Fibroblast of skin of left quadriceps (primary cell): ENCODE measurements around the gene MAML3.

Source experiments
- DNase-seq, 2 experiments: peaks; one replicate each; pipeline ENCODE4 v3.0.0-alpha.2; 2013; ENCODE audit warnings: low read depth in 2 of 2

The MAML3 gene

GRCh38 chr4:139686988-139687387 lies 467.0 kb downstream of the MAML3 start:
- DNase-seq: no peak

DNA sequence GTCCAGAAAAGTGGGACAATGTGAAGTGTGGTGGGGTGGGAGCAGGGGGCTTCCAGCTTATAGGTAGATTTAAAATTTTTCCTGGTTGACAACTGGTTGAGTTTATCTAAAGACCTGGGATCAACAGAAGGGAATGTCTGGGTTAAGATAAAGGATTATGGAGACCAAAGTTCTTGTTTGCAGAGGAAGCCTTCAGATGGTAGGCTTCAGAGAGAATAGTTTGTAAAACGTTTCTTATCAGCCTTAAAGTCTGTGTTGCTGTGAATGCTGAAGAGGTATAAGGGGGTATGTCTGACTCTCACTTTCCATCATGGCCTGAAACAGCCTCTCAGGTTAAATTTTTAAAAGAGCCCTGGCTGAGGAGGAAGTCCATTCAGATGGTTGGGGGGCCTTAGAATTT lies 467.9 kb downstream of the MAML3 start:
- DNase-seq: no peak

GRCh38 chr4:139685180-139685579 lies 468.8 kb downstream of the MAML3 start:
- no peak for DNase-seq

DNA sequence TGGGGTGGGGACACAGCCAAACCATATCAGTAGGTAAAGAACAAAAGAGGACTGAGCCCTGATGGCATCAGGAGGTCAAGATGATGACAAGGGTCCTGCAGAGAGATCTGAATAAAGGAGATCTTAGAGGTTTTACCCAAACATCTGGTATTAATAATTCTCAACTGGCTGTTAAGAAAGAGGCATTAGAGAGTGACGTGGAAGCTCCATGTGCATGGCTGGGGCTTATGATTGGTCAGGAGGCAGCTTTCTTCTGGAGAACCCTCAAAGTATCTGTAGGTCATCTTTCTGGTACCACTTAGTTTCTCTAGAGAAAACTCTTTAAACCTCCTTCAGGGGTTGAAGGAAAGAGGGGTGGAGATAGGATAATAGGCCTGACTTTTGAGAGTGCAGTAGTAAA lies 469.6 kb downstream of the MAML3 start:
- DNase-seq: no peak

GRCh38 chr4:139682741-139683151 lies 471.2 kb downstream of the MAML3 start:
- DNase-seq: no peak

GRCh38 chr4:139682309-139682708 lies 471.7 kb downstream of the MAML3 start:
- DNase-seq: no peak

DNA sequence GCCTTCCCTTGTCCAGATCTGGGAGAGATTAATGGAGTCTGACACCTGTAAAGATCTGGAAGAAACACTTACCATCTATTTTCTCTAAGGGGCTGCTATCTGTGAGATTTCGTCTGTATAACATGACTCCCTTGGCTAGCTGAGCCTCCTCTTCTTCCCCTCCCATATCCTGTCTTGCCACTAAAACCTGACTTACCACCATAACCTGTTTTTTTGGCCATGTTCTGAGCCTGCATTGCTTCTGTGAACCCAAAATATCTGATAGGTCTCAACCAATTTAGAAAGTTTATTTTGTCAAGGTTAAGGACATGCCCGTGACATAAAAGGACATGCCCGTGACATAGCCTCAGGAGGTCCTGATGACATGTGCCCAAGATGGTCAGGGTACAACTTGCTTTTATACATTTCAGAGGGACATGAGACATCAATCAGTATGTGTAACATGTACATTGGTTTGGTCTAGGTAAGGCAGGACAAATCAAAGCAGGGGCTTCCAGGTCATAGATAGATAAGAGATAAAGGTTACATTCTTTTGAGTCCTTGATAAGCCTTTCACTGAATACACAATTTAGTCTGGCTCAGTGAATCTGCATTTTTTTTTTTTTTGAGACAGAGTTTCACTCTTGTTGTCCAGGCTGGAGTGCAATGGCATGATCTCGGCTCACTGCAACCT lies 476.9 kb downstream of the MAML3 start:
- DNase-seq: no peak

DNA sequence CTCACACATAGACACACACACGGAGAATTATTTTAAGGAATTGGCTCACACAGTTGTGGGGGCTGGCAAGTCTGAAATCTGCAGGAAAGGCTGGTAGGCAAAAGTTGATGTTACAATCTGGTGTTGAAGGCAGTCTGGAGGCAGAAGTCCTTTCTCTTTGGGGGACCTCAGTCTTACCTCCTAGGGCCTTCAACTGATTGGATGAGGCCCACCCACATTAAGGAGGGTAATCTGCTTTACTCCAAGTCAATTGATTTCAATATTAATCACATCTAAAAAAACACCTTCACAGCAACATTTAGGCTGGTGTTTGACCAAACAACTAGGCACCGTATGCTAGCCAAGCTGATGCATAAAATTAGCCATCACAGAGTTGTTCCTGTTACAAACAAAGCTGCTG lies 477.6 kb downstream of the MAML3 start:
- DNase-seq: no peak

DNA sequence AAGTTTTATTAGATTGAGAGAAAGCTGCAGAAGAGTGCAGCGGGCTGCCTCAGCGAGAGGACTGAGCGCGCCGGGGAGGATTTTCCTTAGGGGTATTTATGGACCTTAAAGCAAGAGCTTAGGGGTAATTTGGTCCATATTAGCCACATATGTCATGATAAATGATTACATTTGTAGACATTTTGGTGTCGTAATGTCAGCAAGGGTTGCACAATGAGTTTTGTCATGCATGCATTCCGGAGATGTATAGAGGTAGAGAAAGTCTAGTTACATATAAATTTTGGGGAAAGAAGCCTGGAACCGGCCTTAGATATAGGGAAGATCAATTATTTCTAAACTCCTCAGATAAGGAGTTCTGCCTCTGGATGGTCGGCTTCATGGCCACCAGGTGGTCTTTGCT lies 478.3 kb downstream of the MAML3 start:
- no peak for DNase-seq

DNA sequence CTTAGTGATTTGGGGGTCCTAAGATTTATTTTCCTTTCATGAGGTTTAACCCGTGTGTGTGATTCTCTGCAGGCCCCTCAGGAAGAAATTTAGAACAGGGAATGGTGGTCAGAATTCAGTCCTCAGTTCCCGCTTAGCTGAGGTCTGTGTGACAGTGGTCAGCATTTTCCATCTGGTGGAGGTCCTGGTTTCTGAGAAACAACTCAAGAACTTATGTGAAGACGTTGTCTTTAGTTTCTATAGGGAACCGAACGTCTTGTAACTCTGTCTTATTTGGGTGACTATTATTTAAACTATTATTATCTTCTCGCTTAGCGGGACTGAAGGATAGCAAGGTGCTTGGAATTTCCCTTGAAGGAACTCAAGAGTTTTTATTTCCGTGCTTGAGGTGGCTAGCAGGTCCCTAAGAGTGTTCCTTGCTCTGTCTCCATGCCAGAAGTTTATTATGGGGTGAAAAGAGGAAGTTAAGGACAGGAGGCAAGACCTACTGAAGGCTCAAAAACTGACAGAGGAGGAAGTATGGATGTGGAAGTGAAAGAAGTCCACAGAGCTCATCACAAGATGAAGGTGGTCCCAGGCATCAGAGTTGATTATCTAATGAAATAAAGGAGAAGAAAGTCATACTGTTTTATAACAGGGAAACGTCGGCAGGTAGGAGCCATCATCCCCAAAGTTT lies 479.0 kb downstream of the MAML3 start:
- no peak for DNase-seq

DNA sequence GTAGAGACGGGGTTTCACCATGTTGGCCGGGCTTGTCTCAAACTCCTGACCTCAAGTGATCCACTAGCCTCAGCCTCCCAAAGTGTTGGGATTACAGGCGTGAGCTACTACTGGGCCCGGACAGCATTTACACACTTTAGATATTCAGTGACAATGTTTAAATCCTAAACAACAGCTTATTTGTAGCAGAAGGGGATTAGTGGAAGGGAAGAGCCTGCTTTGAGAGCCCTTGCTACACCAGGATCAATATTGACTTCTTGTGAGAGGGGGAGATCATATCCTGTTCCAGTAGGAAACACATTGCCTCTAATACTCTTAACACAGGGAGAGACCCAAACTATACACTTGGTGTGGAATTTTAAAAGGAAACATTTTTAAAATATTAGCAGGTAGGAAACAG lies 481.3 kb downstream of the MAML3 start:
- no peak for DNase-seq

DNA sequence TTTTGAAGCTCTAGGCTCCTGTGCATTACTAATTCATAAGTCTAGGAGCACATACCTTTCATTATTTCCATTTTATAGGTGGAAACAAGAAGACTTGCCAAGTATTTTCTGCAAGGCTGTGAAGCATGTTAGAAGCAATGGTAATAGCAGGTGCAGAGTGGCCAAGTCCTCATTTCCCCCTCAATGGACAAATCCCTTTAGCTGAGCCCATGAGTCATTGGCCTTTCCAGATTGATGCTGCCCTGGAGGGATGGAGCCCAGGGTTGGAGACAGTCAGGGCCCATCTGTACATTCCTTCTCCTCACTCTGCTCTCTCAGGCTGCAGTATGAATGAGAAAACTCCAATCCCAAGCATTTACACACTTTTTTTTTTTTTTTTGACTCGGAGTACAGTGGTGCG lies 481.8 kb downstream of the MAML3 start:
- DNase-seq: no peak

GRCh38 chr4:139670775-139671174 lies 483.2 kb downstream of the MAML3 start:
- DNase-seq: no peak

GRCh38 chr4:139669890-139670289 lies 484.1 kb downstream of the MAML3 start:
- DNase-seq: no peak

DNA sequence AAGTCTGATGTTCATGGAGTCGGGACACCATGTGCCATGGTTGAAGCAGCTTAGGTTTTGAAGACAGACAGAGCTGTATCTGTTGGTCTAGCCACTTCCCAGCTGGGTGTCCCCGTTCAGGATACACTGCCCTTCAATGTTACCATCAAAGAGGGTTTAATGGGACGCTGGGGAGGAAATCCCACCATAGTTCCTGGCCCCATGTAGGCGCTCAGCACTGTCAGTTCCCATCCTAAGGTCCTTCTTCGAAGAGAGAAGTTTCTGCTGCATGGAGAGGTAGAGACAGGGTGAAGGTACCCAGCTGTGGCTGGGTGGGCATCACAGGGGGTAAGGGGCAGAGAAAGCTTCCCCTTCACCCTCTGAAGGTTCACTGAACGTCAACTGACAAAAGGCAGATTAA lies 484.6 kb downstream of the MAML3 start:
- DNase-seq: no peak

- no peak for DNase-seq
These were observed 485.3 kb downstream of the MAML3 start for GRCh38 chr4:139668658-139669201.

DNA sequence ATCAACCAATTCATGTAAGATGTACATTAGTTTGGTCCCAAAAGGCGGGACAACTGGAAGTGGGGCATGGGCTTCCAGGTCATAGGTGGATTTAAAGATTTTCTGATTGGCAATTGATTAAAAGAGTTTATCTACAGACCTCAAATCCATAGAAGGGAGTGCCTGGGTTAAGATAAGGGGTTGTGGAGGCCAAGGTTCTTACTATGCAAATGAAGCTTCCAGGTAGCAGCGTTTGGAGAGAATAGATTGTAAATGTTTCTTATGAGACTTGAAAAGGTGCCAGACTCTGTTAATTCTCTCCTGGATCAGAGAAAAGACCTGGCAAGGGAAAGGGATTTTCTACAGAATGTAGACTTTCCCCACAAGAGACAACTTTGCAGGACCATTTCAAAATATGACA lies 485.9 kb downstream of the MAML3 start:
- no peak for DNase-seq
